ENCODE data around the gene F10. TPM values are rescaled to one million over a fixed set of nuclear protein-coding genes. Genes with fewer than 3 reads are reported as not detected.

F10 gene
- total RNA-seq, 1 donor from 2014 or later = not detected

DNA sequence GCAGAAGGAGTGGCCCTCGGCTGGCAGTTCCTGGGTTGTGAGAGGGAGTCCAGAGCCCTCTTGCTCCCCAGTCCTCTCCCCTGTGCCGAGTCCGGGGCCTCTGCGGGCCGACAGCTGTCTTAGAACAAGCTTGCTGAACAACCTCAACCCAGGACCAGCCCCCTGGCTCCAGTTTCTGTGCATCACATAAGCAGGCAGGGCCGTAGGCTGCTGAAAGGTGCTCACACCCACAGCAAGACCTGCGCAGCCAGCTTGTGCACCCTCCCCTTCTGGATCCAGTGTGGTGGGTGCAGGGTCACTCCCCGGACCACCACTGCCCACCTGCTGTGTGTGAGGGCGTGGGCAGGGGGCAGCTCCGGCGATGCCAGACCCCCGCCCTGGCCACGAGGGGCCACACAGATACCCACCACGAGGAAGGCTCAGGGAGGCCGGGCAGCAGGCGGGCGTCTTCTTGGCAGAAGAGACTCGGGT lies 42.2 kb upstream of the F10 start:
- Mint-ChIP-seq H3K4me1 (no peaks in the 10 kb centered on the region), H3K27ac (no peak overlapping the region), H3K36me3 (ENCODE audit: low read depth) (peaks cover 10% of the 10 kb centered on the region), H3K4me3 (no peak overlapping the region), H3K27me3 (no peaks in the 10 kb centered on the region), H3K9me3 (no peaks in the 10 kb centered on the region)
- CTCF ChIA-PET = no interaction called here
- no peak for ATAC-seq (ENCODE audit: low read depth)
- intact Hi-C loops (cut with micrococcal nuclease) = no loop called here
- TF ChIP-seq, protein P1, sequence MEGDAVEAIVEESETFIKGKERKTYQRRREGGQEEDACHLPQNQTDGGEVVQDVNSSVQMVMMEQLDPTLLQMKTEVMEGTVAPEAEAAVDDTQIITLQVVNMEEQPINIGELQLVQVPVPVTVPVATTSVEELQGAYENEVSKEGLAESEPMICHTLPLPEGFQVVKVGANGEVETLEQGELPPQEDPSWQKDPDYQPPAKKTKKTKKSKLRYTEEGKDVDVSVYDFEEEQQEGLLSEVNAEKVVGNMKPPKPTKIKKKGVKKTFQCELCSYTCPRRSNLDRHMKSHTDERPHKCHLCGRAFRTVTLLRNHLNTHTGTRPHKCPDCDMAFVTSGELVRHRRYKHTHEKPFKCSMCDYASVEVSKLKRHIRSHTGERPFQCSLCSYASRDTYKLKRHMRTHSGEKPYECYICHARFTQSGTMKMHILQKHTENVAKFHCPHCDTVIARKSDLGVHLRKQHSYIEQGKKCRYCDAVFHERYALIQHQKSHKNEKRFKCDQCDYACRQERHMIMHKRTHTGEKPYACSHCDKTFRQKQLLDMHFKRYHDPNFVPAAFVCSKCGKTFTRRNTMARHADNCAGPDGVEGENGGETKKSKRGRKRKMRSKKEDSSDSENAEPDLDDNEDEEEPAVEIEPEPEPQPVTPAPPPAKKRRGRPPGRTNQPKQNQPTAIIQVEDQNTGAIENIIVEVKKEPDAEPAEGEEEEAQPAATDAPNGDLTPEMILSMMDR (IDR thresholded peaks at IDR 0.05) = no peak
- DNase-seq = no peak
- POLR2A ChIA-PET = no interaction called here

DNA sequence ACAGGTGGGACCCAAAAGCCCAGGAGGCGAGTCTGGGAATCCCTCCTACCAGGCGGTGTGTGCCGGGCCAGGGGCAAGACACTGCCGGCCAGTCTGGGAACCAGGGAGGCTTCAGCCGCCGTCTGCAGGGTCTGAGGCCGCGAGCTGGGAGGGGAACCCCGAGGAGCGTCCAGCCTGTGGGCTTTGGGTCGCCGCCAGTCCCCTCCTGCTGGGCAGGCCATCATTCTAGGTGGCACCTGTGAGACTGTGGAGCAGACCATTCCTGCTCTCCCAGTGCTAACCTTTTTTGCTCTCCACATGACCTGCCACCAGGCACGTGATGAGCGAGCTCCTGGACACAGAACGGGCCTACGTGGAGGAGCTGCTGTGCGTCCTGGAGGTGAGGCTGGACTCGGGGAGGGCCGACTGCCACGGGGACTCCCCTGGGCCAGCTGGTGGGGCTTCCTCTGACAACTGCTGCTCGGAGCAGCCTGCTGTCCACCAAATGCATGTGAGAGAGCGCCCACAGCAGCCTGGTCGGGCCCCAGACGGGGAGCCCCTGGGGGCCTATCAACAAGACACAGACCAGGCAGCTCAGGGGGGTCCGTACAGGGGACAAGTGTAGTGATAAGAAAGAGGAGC lies 41.6 kb upstream of the F10 start:
- Mint-ChIP-seq H3K9me3 (no peaks in the 10 kb centered on the region), H3K36me3 (ENCODE audit: low read depth) (peaks cover 8% of the 10 kb centered on the region), H3K4me3 (no peak overlapping the region), H3K27me3 (no peaks in the 10 kb centered on the region), H3K4me1 (no peaks in the 10 kb centered on the region), H3K27ac (no peak overlapping the region)
- TF ChIP-seq, protein P1 (IDR thresholded peaks at IDR 0.05) = no peak
- DNase-seq (no peak), ATAC-seq (ENCODE audit: low read depth) (no peak)
- CTCF ChIA-PET = no interaction called here
- POLR2A ChIA-PET = no interaction called here
- intact Hi-C loops (cut with micrococcal nuclease) = no loop called here

DNA sequence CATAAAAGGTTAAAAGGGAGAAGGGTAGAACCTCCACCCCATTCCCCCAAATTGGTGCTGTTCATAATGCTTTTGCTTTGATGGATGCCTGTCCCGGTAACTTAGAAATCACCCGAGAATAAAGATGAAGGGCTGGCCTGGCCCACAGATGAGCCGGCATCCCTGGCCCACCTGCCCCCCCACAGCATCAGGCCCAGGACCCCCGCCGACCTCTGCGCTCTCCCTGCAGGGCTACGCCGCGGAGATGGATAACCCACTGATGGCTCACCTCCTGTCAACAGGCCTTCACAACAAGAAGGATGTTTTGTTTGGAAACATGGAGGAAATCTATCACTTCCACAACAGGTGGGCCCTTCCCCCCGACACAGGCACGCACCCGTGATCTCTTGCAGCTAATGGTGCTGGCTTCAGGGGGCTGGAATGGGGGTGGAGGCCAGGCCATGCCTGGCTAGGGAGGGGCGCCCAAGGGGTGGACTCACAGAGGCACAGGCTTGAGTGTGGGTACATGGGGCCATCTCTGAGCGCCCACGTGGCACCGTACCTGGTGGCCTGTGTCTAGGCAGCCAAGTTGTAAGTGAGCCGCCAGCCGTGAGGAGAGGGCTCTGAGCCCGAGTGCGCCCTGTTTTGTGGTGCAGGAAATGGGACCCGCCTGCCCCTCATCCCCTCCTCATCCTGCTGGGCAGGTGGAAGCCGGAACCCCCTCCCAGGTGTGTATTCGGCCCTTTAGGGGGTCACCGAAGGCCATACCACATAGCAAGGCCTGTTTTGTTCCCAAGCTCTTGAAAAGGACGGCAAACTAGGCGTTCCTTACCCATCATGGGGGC lies 40.2 kb upstream of the F10 start:
- DNase-seq (no peak), ATAC-seq (ENCODE audit: low read depth) (no peak)
- Mint-ChIP-seq H3K9me3 (no peaks in the 10 kb centered on the region), H3K27me3 (no peaks in the 10 kb centered on the region), H3K4me1 (no peaks in the 10 kb centered on the region), H3K4me3 (no peak overlapping the region), H3K27ac (no peak overlapping the region), H3K36me3 (ENCODE audit: low read depth) (peaks cover 8% of the 10 kb centered on the region)
- ChIA-PET CTCF (no interaction called here), POLR2A (no interaction called here)
- TF ChIP-seq, protein P1 (IDR thresholded peaks at IDR 0.05) = no peak
- intact Hi-C loops (cut with micrococcal nuclease) = no loop called here

DNA sequence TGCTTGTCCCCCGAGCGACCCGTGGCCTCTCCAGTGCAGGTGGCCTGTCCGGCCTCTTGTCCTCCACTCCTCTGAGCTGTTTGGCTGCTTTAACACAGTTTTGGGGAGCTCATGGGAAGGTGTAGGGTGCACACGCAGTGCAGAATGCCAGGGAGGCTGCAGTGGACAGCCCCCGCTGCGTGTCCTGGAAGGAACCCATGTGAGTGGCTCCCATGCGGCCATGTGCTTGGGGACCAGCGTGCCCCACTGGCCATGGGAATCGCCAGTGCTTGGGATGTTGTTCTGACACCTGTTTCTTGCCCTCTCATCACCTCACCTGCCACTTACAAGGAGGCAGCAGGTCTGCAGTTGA lies 39.6 kb upstream of the F10 start:
- Mint-ChIP-seq H3K27ac (no peak overlapping the region), H3K27me3 (no peaks in the 10 kb centered on the region), H3K36me3 (ENCODE audit: low read depth) (peaks cover 8% of the 10 kb centered on the region), H3K4me3 (no peak overlapping the region), H3K4me1 (no peaks in the 10 kb centered on the region), H3K9me3 (no peaks in the 10 kb centered on the region)
- POLR2A ChIA-PET = no interaction called here
- CTCF ChIA-PET = no interaction called here
- intact Hi-C loops (cut with micrococcal nuclease) = no loop called here
- DNase-seq = no peak
- no peak for ATAC-seq (ENCODE audit: low read depth)
- TF ChIP-seq, protein P1 (IDR thresholded peaks at IDR 0.05) = no peak

DNA sequence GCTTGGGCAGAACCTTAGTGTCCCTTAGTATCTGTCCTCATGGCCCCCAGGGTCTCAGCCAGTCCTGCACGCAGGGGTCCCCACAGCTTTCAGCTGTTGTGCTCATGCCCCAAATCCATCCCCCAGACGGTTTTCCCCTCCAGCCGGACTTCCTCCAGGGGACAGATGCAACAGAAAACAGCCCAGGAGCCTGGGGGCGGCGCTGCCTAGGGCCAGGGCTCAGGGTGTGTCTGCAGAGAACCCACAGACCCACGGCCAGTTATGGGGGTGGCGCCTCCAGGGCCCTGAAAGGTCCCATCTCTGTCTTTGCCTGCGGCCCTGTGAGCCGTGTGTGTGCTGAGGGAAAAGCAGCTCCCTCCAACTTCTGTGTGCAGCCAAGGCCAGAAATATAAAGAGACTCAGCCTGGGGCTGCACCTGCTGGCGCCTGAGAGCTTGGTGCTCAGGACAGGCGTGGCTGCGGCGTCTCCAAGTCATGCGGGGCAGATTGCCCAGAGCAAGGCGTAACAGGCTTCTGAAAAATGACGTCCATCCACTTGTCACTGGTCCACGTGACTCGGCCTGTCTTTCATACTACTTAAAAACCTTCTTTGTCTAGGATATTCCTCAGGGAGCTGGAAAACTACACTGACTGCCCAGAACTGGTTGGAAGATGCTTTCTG lies 39.1 kb upstream of the F10 start:
- Mint-ChIP-seq H3K9me3 (no peaks in the 10 kb centered on the region), H3K36me3 (ENCODE audit: low read depth) (peaks cover 12% of the 10 kb centered on the region), H3K4me1 (no peaks in the 10 kb centered on the region), H3K27me3 (no peaks in the 10 kb centered on the region), H3K4me3 (no peak overlapping the region), H3K27ac (no peak overlapping the region)
- ChIA-PET POLR2A (no interaction called here), CTCF (no interaction called here)
- intact Hi-C loops (cut with micrococcal nuclease) = no loop called here
- no peak for ATAC-seq (ENCODE audit: low read depth)
- TF ChIP-seq, protein P1 (IDR thresholded peaks at IDR 0.05) = no peak
- no peak for DNase-seq

Measured in activated B cell treated with CpG ODN at 0.5 μM for 24 hours (primary cell).